ENCODE data around the gene MYOM1. TPM values are rescaled to one million over a fixed set of nuclear protein-coding genes. Genes with fewer than 3 reads are reported as not detected.
"Not testable (repeated sequence)": the region's sequence is repeated elsewhere in the genome, so short reads cannot be mapped to it uniquely, and the experiment has no call there.

The MYOM1 gene
- total RNA-seq, 2 experiments from 2014 or later = 0.59 to 0.91 TPM

DNA sequence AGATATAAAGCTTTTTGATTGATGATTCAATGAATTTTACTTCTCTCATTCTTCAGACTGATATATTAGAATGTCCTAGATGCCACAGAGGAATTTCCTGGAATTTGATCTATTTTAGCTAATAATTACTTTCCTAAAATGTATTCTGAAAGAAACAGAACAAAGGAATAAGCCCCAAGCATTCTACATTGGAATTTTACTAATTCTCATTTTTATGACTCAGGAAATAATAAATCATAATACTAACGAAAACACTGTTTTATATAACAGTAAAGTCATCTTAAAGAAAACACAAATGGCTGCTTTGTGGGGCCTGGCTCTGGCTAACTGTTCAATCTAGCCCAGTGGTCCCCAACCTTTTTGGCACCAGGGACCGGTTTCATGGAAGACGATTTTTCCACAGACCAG, 138.2 kb downstream of the MYOM1 start:
- ChIA-PET CTCF (interaction anchor here (0.6 kb wide), 1 partner anchor 79 kb away, joined by 5 read pairs; no protein-coding TSS in a partner anchor), POLR2A (no interaction called here)

DNA sequence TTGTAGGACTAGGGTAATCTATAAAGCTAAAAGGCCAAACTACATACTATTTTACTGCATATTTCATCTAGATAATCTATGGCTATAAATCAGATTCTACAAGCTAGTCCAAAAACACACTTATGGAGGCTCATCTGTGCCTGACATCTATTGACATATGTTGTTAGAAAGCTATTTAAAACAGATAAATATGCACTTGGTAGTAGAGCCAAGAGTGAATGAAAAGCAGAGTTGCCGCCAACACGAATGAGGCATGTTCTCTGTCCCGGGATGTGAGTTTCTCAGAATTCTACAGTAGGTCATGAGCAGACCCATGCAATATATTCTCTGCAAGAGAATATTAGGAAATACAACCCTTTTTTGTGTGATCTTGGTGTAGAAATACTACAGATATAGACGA, 140.1 kb downstream of the MYOM1 start:
- ChIA-PET CTCF (no interaction called here), POLR2A (no interaction called here)

DNA sequence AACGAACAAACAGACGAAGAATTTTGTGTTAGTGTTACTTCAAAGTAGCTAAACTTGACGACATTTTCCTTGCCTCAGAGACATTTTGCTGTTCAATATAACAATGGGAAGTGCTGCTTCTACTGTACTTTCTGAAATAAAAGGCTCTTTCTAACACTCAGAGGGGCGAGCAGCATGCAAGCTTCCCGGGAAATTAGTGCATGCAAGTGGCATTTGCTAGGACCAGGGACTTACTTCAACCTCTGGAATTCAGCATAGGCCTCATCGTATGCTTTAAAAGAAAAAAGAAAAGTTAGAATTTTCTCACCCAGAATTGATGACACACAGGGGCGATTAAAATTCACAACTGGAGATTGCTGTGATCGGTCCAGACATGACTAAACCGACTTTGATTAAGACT, 144.3 kb downstream of the MYOM1 start:
- POLR2A ChIA-PET = no interaction called here
- CTCF ChIA-PET = interaction anchor here (1.7 kb wide), 1 partner anchor 12 kb away, joined by 4 read pairs; no protein-coding TSS in a partner anchor

DNA sequence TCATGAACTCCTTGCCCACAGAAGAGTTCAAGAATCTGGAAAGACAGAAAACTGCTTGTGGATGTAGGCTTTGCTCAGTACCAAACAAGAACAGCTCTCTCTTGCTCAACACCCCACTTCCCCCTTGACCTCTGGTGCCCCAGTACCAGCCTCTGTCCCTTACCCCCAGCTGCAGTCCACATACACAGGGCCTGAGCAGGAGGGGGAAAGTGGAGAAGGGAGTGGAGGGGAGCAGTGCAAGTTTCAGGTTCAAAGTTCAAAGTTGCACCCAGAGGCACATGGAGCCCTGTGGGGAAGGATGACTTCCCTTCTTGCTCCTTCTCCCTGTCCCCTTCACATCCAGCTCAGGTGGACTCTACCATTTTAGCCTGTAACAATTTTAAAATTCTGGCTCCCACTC, 145.7 kb downstream of the MYOM1 start:
- CTCF ChIA-PET = interaction anchor here (0.6 to 1.7 kb wide), 3 partner anchors 11 to 404 kb away, joined by 3 to 4 read pairs (median 3); no protein-coding TSS in a partner anchor
- POLR2A ChIA-PET = no interaction called here

DNA sequence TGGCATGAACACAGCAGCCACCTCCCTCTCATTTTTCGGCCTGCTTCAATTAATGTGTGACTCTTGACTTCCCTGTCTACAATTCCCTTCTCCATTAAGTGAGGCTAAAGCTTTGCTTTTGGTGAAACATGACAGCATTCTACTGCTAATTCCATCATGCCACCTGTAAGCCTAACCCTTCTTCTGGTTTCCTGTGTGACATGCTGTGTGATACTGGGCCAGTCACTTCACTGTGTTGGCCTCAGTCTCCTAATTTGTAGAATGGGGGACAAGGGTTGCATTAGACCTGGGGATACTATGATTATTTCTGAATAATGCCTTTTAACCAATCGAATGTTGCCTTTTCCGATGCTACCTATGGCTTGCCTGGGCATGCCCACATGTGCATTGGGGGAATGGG, 146.4 kb downstream of the MYOM1 start:
- CTCF ChIA-PET = interaction anchor here (1.2 to 2.3 kb wide), 2 partner anchors 11 to 13 kb away, joined by 3 to 9 read pairs; no protein-coding TSS in a partner anchor
- POLR2A ChIA-PET = not testable (repeated sequence)

DNA sequence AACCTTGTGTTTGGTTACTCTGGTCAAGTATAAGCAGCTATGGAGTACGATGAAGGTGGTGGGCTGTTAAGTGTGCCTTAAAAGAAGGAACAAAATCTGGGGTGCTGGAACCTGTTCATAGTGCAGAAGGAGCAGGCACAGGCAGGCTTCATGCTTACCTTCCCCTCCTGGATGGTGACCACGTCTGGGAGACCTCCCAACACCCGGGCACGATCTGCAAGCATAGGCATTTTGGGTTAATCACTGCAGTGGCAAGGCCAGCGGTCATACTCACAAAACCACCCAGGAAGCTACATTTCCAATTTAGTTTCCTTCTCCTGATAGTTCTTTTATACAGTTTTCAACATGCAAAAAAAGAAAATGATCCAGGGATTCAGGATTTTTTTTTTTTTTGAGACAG, 148.1 kb downstream of the MYOM1 start:
- ChIA-PET CTCF (interaction anchor here (1.0 to 2.3 kb wide), 2 partner anchors 9 to 74 kb away, joined by 3 to 9 read pairs; no protein-coding TSS in a partner anchor), POLR2A (no interaction called here)

DNA sequence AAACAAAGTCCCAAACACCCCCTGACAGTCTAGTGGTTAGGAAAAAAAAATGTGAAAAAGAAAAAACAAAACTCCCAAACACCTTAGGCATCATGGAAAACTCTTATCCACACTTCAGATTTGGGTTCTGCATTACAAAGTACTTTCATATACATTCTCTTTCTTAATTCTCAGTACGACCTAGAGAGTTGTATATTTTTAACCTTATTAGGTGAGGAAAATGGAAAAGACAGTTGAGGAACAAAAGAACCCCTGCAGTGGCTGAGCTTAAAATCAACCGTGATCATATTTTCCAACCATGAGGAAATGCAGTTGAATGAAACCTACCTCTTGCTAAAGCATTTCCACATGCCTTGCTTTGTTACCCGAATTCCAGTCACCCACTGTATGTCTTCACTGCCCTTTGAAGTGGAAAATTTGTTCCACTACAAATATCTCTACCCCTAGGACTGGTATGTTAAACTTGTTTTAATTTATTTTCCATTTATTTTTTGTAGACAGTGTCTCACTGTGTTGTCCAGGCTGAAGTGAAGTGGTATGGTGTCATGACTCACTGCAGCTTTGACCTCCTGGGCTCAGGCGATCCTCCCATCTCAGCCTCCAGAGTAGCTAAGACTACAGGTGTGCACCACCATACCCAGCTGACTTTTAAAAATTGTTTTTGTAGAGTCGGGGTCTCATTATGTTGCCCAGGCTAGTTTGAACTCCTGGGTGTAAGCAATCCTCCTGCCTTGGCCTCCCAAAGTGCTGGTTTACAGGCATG, 149.9 kb downstream of the MYOM1 start:
- POLR2A ChIA-PET = no interaction called here
- CTCF ChIA-PET = interaction anchor here (0.6 to 1.5 kb wide), 3 partner anchors 23 to 76 kb away, joined by 3 to 5 read pairs (median 3); no protein-coding TSS in a partner anchor

DNA sequence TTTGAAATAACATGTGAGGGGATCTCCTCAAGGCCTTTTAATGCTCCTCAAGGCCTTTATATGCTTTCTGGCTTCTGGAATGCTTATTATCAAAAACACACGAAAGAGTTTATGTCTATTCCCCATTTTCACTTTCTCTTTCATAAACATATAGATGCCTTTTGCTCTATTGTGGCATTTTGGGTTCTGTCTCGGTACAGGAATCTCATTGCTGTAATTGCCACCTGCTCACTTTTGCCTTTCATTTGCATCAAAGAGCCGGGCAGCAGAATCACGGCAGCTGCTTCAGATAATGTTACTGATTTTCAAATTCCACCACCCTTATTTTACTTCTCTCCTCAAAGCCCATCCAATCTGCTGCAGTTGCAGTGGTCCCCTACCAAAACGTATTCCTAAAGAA, 152.0 kb downstream of the MYOM1 start:
- POLR2A ChIA-PET = no interaction called here
- CTCF ChIA-PET = no interaction called here

DNA sequence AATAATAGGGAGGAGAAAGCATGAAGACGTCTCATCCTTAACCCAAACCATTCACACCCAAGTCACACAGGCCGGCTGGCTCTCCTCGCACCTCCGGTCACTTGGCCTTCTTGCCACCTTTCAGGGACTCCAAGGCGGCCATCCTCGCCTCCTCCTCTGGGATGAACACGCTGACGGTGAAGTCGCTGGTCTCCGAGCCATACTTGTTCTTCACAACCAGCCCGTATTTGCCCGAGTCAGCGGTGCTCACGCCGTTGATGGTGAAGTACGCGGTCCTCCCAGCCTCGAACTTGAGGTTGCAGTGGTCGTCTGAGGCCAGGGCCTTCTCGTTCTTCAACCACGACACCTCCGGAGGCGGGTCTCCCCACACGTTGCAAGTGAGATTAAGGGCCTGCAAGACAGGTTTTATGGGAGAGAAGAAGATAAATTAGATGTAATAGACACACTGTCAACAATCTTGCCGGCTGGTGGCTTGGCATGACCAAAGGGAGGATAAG, 152.6 kb downstream of the MYOM1 start:
- ChIA-PET POLR2A (no interaction called here), CTCF (no interaction called here)

DNA sequence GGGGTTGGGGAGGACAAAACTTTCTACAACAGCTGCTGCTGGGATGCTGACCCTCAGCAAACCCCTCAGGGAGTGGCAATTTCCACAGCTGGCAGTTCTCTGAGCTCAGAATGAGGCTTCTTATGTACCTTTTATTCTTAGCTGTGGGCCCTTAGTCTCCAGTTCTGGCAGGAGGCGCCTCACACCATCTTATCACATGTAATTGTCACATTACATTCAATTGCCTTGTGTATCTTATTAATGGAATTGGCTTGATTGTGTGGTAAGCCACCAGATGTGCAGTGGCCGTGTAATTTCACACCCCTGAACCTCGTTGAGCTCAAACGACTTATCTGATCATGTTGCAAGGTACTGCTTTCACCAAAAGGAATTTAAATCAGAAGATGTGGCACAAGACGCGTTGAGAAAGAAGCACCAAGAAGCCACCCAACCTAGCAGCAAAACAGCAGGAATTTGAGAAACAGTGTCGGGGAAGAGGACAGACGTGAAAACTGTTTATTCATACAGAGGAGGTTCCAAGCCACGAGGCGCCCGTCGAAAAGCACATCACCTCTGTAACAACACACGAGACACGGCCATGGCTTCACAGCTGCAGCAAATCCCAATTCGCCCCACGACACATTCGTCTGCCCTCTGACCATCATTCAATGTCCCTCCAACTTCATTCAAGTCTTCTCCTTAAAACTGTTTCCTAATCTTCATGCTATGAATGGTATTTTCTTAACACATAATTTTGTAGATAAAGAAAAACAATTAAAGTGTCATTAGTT, 153.2 kb downstream of the MYOM1 start:
- ChIA-PET CTCF (no interaction called here), POLR2A (no interaction called here)

DNA sequence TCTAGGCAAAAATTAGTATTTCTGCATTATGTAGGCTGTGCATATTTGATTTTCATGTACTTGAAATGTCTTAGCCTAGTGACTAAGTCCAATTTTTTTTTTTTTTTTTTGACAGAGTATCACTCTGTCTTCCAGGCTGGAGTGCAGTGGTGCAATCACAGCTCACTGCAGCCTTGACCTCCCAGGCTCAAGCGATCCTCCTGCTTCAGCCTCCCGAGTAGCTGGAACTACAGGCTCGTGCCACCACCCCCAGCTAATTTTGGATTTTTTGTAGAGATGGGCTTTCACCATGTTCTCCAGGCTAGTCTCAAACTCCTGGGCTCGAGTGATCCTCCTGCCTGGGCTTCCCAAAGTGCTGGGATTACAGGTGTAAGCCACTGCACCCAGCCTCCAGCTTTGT, 156.0 kb downstream of the MYOM1 start:
- ChIA-PET POLR2A (interaction anchor here (1.2 kb wide), 1 partner anchor 17 kb away, joined by 3 read pairs; no protein-coding TSS in a partner anchor), CTCF (interaction anchor here (0.7 to 3.7 kb wide), 8 partner anchors 17 to 182 kb away, joined by 3 to 40 read pairs (median 12); no protein-coding TSS in a partner anchor)

DNA sequence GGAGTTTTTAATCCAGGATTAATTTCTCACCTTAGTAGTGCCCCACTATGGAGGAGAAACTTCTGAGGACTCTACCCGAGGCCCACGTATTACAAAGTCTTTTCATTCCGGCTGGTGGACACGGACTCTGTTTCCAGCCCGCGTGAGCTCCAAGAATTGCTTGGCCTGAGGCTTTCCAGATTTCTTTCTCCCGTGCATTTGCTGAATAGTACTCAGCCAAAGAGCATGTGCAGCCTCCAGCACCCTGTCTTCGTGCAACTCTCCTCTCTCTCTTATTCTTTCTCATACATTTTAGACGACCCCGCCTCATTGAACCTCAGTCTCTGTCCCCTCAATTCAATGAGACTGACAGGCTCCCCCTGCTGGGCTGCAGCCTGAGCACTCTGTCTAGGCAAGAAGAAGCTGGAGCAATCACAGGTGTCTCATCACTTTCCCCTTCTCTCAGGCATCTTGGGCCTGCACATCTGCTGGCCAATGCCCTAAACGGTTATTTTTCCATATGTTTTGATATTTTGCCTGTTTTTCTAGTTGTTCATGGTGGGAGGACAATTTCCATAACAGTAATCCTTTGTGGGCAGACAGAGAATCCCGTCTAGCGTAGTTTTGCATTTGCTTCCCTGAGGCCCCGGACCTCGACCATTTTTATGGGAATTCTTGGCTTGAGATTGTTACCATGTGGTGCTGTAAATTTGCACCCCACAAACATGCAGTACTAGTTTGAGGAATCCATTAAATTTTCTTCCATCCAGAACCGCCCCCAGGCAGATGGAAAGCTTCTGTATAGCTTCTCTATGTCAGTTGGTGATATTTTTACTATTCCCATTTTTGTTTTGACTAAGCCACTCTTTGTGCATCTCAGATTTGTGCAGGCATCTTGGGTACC, 156.7 kb downstream of the MYOM1 start:
- ChIA-PET POLR2A (interaction anchor here (1.2 to 2.1 kb wide), 2 partner anchors 16 to 69 kb away, joined by 3 to 10 read pairs; no protein-coding TSS in a partner anchor), CTCF (interaction anchor here (0.5 to 3.7 kb wide), 27 partner anchors 9 to 183 kb away, joined by 3 to 40 read pairs (median 4); no protein-coding TSS in a partner anchor)

DNA sequence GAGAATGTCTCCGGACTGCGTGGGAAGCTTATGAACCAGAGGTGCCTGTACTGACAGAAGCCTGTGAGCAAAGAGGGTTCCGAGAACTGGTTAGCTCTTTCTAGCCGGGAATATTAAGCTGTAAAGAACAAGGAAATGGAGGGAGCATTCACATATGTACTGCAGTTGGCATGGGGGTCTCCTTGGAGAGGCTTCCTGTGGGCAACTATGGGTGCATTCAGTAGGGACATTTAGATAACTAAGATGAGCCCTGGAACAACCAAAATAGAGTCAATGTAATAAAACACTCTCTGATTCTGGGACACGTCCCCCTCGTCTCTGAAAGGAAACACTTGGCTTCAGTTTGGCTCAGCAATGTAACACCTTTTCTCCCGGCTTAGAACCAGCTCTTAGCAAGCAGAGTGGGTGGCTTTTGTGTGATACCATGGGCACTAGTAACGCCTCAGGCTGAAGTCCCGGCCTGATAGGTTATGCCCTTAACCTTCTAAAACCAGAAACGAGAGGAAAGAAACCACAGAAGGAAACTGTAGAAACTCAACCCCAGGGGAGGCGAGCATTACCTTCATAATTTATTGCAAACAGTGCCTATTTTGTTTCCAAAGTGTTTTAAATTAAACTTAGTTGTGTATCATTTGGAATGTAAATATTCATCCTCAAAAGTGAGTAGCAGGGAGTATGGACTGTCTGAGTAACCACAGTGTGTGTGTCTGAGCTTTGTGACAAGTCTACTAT, 158.0 kb downstream of the MYOM1 start:
- CTCF ChIA-PET = interaction anchor here (0.9 to 3.7 kb wide), 20 partner anchors 11 to 184 kb away, joined by 3 to 40 read pairs (median 4); no protein-coding TSS in a partner anchor
- POLR2A ChIA-PET = interaction anchor here (1.0 to 2.1 kb wide), 3 partner anchors 50 to 68 kb away, joined by 3 to 10 read pairs (median 8); no protein-coding TSS in a partner anchor

DNA sequence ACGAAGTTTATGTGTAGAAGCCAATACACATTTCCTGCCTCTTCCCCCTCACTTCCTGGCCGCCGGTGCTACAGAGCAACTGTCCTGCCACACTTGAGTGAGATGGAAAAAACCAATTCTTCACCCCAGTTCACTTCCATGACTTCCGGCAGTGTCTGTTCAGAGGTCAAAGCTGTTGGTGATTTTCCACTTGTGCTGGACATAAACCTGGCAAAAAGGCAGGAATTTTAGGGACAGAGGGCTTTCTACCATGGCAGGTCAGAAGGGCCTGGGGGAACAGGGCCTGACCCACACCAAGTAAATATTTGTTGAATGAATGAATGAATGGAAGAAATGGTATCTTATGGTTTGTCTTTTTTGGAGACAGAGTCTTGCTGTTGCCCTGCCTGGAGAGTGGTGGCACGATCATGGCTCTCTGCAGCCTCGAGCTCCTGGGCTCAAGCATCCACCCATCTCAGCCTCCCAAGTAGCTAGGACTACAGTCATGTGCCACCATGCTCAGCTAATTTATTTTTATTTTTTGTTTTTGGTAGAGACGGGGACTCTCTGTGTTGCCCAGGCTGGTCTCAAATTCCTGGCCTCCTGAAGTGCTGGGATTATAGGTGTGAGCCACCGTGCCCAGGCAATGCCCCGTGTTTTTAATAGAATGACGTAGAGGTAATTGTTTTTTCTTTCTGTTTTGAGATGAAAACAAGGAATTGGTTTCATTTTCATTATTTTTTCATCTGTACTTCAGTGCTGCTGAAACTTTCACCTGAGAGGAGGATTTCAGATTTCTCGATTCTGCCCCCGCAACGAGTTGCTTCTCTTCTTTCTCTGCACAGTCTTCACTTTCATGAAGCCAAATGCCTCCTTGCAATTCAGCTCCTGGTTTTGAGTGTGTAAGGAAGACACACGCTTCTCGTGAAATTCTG, 158.8 kb downstream of the MYOM1 start:
- ChIA-PET CTCF (interaction anchor here (0.8 to 3.7 kb wide), 12 partner anchors 13 to 186 kb away, joined by 3 to 40 read pairs (median 4); no protein-coding TSS in a partner anchor), POLR2A (interaction anchor here (0.6 to 2.1 kb wide), 5 partner anchors 50 to 168 kb away, joined by 3 to 10 read pairs (median 5); no protein-coding TSS in a partner anchor)

DNA sequence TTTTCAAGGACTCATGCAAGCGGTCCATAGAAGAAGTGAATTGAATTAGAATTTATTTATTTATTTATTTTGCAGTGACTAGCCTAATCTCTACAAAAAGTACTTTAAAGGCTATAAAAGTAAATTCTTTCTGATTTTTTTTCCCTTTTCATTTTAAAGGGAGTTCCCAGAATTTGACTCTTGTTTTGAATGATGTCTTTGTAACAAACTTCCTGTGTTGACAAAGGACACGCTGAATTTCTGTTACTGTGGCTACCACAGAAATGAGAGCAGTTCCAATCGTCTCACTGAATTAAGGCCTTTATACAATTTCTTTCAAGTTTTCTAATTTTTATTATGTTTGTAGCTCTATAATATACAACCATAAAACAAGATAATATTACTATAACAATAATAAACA, 160.5 kb downstream of the MYOM1 start:
- CTCF ChIA-PET = interaction anchor here (0.6 to 1.4 kb wide), 2 partner anchors 187 to 322 kb away, joined by 5 to 6 read pairs; no protein-coding TSS in a partner anchor
- POLR2A ChIA-PET = interaction anchor here (1.1 kb wide), 1 partner anchor 65 kb away, joined by 3 read pairs; no protein-coding TSS in a partner anchor

DNA sequence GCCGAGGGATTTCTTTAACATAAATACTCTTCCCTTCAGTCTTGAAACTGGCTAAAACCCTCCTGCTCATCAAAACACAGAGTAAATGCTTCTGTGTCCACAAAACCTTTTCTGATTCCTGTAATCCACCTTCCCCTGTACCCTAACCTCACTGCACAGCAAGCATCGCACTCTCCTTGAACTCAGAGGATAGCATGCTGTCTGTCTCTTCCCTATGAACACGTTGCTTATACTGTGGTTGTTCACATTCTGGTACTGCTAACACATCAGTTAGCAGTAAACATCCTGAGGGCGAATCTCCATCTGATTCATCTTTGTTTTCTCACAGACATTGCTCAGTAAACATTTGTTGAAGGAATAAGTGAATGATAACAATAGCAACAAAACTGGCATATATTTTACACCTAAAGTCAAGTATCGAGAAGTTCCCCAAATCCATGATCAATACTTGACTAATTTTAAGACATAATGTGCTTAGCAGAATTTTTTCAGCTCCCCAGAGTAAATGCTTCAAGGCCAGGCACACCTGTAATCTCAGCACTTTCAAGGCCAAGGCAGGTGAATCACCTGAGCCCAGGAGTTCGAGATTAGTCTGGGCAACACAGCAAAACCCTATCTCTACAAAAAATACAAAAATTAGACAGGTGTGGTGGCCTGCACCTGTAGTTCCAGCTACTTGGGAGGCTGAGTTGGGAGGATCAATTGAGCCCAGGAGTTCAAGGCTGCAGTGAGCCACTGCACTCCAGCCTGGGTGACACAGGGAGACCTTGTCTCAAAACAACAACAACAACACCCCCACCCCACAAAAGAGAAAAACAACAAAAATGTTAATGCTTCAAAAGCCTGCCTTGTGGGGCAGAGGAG, 161.2 kb downstream of the MYOM1 start:
- ChIA-PET POLR2A (no interaction called here), CTCF (interaction anchor here (0.5 kb wide), 1 partner anchor 250 kb away, joined by 3 read pairs; no protein-coding TSS in a partner anchor)

All from activated CD8-positive, alpha-beta memory T cell treated with anti-CD3 and anti-CD28 coated beads for 36 hours (primary cell).